ENCODE data around the gene FAM78A. TPM values are rescaled to one million over a fixed set of nuclear protein-coding genes. Genes with fewer than 3 reads are reported as not detected.
A peak's percentile ranks its signal among the peaks of the same experiment; 100 is the strongest.

The FAM78A gene
- total RNA-seq, 4 donors from 2014 or later, result 1.9 to 9.9 (median 5.5) TPM

- ATAC-seq (ENCODE audit: low FRiP score) (no peak), DNase-seq (ENCODE audit: low spot score) (no peak)
- TF ChIP-seq CTCF (IDR thresholded peaks at IDR 0.05), result no peak
Observed at GRCh38 chr9:131239161-131239975, 36.9 kb downstream of the FAM78A start.

DNA sequence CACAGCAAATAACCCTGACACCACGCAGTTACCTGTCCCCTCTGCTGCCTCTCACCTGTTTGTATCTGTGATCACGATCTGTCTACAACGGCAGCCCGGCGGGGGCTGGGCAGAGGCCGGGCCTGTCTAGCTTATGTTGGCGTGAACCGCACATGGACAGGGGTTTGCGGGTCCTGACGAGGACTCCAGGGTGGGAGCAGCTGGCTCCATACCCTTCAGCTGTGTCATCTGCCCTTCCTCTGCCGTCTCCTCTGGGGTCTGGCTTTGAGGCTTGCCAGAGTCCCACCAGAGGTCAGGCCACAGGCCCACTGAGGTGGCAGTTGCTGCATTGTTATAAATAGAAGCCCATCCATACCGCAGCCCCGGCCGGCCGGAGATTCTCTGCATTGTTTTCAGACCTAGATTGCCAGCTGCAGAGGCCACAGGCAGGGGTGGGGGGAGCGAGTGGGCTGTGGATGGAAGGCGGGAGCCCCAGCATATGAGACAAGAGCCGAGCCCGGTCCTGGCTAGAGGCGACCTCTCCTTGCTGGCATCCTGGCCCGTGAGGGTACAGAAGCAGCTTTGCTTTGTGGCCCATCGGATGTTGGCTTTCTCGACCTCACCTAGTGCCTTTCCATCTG lies 37.8 kb downstream of the FAM78A start:
- no peak for TF ChIP-seq CTCF (IDR thresholded peaks at IDR 0.05)
- ATAC-seq (ENCODE audit: low FRiP score) (peak; percentile 10), DNase-seq (ENCODE audit: low spot score) (no peak)

DNA sequence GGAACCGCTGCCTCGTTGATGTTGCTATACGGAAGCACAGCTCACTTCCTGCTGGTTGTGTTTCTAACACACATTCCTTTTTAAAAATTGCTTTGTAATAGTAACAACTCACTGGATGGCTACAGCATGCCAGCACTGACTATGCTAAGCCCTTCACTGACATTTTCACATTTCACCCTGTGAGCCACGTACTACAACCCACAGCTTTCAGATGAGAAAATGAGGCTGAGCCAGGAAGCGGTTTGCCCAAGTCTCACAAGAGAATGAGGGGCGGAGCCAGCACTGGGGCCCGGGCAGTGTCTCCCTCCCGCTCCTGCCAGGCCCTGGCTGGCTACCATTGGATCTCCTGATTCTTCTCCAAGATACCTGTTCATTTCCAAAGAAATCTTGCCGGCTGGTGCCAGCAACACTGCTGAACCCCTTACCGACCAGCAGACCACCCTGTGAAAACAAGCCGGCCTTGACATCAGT lies 38.3 kb downstream of the FAM78A start:
- ATAC-seq (ENCODE audit: low FRiP score) (peak; percentile 71), DNase-seq (ENCODE audit: low spot score) (no peak)
- TF ChIP-seq CTCF (IDR thresholded peaks at IDR 0.05), result no peak

- no peak for ATAC-seq (ENCODE audit: low FRiP score)
- no peak for DNase-seq (ENCODE audit: low spot score)
- TF ChIP-seq CTCF (IDR thresholded peaks at IDR 0.05), result no peak
Observed at GRCh38 chr9:131237291-131237690, 39.0 kb downstream of the FAM78A start.

GRCh38 chr9:131236761-131237160 lies 39.5 kb downstream of the FAM78A start:
- DNase-seq (ENCODE audit: low spot score) (no peak), ATAC-seq (ENCODE audit: low FRiP score) (no peak)
- no peak for TF ChIP-seq CTCF (IDR thresholded peaks at IDR 0.05)

DNA sequence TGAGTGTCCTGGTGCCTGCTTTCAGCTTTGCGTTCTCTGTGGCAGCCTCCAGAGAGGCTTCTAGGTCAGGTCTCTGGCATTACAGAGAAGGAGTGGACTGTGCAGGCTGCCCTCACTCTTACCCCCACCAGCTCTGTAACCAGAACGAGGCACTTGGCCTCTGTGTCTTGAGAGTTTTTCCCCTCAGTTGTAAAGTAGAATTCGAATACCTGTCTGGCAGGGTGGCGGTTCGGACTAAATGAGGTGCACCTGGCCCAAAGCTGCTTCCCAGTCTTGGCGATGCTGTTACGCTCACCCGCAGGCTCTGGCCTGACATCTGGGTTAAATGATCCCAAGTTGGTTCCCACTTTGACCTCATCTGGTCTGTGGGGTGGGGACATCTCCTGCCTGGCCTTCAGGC lies 40.1 kb downstream of the FAM78A start:
- ATAC-seq (ENCODE audit: low FRiP score) (no peak), DNase-seq (ENCODE audit: low spot score) (no peak)
- no peak for TF ChIP-seq CTCF (IDR thresholded peaks at IDR 0.05)

GRCh38 chr9:131235480-131235851 lies 40.8 kb downstream of the FAM78A start:
- no peak for TF ChIP-seq CTCF (IDR thresholded peaks at IDR 0.05)
- DNase-seq (ENCODE audit: low spot score) (no peak), ATAC-seq (ENCODE audit: low FRiP score) (no peak)

Data from omental fat pad (tissue), 4 donors.